K562 (cell line): Measurements from ENCODE around the gene CEP68. TPM values are rescaled to one million over a fixed set of nuclear protein-coding genes. Genes with fewer than 3 reads are reported as not detected.

ENCODE experiments used
- BRD9 ChIP-seq: fragments of 450-650 bp; IDR thresholded peaks from 2 replicates; pipeline ENCODE4 v1.6.1; 2018; ENCODE audit warnings: low read depth; ENCODE audit not compliant: partially characterized antibody
- CHD4 ChIP-seq: fragments of 200-600 bp; sonication (generic); IDR thresholded peaks from 3 replicates; pipeline ENCODE4 v1.6.1; 2012; ENCODE audit warnings: low read depth, mild to moderate bottlenecking, mixed read lengths, low read length, inconsistent platforms; ENCODE audit not compliant: insufficient read depth, insufficient replicate concordance, poor library complexity, severe bottlenecking
- COPS2 ChIP-seq: fragments of 450-650 bp; conservative IDR thresholded peaks from 2 replicates; pipeline ENCODE4 v1.6.1; 2016; ENCODE audit warnings: mild to moderate bottlenecking, moderate library complexity
- CREB3L1 ChIP-seq: fragments of 450-650 bp; IDR thresholded peaks from 2 replicates; pipeline ENCODE4 v1.6.1; 2014; ENCODE audit warnings: low read depth, mild to moderate bottlenecking, moderate library complexity, borderline replicate concordance
- CSDE1 ChIP-seq, 2 experiments: fragments of 450-650 bp; IDR thresholded peaks; 2 replicates each; pipeline ENCODE4 v1.6.1; 2016; ENCODE audit warnings: mild to moderate bottlenecking in 1 of 2
- DIDO1 ChIP-seq: fragments of 450-650 bp; IDR thresholded peaks from 2 replicates; pipeline ENCODE4 v1.6.1; 2016; ENCODE audit warnings: low read depth, missing biosample characterization, missing genetic modification characterization
- E2F6 ChIP-seq, 2 experiments: IDR thresholded peaks; 2 replicates each; pipeline ENCODE4 v1.6.1; 2011; ENCODE audit warnings: borderline replicate concordance in 1 of 2, control low read depth in 1 of 2, low read depth in 1 of 2, low read length in 1 of 2, mild to moderate bottlenecking in 1 of 2, mixed read lengths in 1 of 2, moderate library complexity in 1 of 2; ENCODE audit not compliant: insufficient read depth in 1 of 2, insufficient read length in 1 of 2, poor library complexity in 1 of 2, severe bottlenecking in 1 of 2; ENCODE audit errors: extremely low read depth in 1 of 2
- GTF2E2 ChIP-seq: fragments of 200-800 bp; sonication (Bioruptor generic); IDR thresholded peaks from 2 replicates; pipeline ENCODE4 v1.6.1; 2016; ENCODE audit warnings: missing genetic modification characterization, missing compliant biosample characterization
- HDAC1 ChIP-seq, 2 experiments: fragments of 450-650 bp; IDR thresholded peaks; 2 replicates each; pipeline ENCODE4 v1.6.1; 2016 to 2017; ENCODE audit warnings: inconsistent platforms in 1 of 2, mild to moderate bottlenecking in 1 of 2, moderate library complexity in 1 of 2
- HDAC3 ChIP-seq: fragments of 450-650 bp; IDR thresholded peaks from 2 replicates; pipeline ENCODE4 v1.6.1; 2018; ENCODE audit warnings: borderline replicate concordance, mild to moderate bottlenecking, moderate library complexity; ENCODE audit not compliant: partially characterized antibody
- HIVEP1 ChIP-seq: fragments of 250-450 bp; sonication (Bioruptor Pico); IDR thresholded peaks from 2 replicates; pipeline ENCODE4 v1.4.0; 2020; ENCODE audit warnings: mild to moderate bottlenecking
- HMG20A ChIP-seq: fragments of 450-650 bp; formaldehyde crosslinking; conservative IDR thresholded peaks from 2 replicates; pipeline ENCODE4 v1.4.0; 2020; ENCODE audit warnings: mild to moderate bottlenecking, mixed read lengths
- KLF13 ChIP-seq: fragments of 450-650 bp; IDR thresholded peaks from 2 replicates; pipeline ENCODE4 v1.6.1; 2016; ENCODE audit warnings: missing genetic modification characterization, low read depth, mild to moderate bottlenecking, missing compliant biosample characterization, moderate library complexity, borderline replicate concordance
- MAZ ChIP-seq, 2 experiments: fragments of 450-650 bp in 1 of 2; sonication (generic) in 1 of 2; formaldehyde crosslinking; IDR thresholded peaks in 1 of 2; conservative IDR thresholded peaks in 1 of 2; 2 replicates each; pipeline versions ENCODE4 v1.4.0 to v1.5.0; 2020; ENCODE audit warnings: mild to moderate bottlenecking in 1 of 2, missing genetic modification reagents in 1 of 2
- MTA2 ChIP-seq: fragments of 450-650 bp; IDR thresholded peaks from 2 replicates; pipeline ENCODE4 v1.6.1; 2016; ENCODE audit warnings: low read depth
- NCOA2 ChIP-seq, 2 experiments: fragments of 450-650 bp; IDR thresholded peaks; 2 replicates each; pipeline ENCODE4 v1.6.1; 2018; ENCODE audit warnings: mild to moderate bottlenecking in 2 of 2, moderate library complexity in 1 of 2; ENCODE audit not compliant: partially characterized antibody in 2 of 2
- NUFIP1 ChIP-seq: fragments of 450-650 bp; IDR thresholded peaks from 2 replicates; pipeline ENCODE4 v1.6.1; 2018; ENCODE audit not compliant: partially characterized antibody
- PTTG1 ChIP-seq: fragments of 450-650 bp; IDR thresholded peaks from 2 replicates; pipeline ENCODE4 v1.6.1; 2016; ENCODE audit warnings: low read depth, mild to moderate bottlenecking, missing genetic modification characterization, missing compliant biosample characterization
- RFX1 ChIP-seq: fragments of 450-650 bp; IDR thresholded peaks from 2 replicates; pipeline ENCODE4 v1.6.1; 2016; ENCODE audit warnings: mild to moderate bottlenecking, moderate library complexity
- RNF2 ChIP-seq: sonication (generic); IDR thresholded peaks from 2 replicates; pipeline ENCODE4 v1.6.1; 2016
- SMARCE1 ChIP-seq: fragments of 450-650 bp; IDR thresholded peaks from 2 replicates; pipeline ENCODE4 v1.7.1; 2016; ENCODE audit warnings: mild to moderate bottlenecking
- WHSC1 ChIP-seq: IDR thresholded peaks from one replicate; pipeline ENCODE4 v1.6.1; 2012; ENCODE audit warnings: low read length, control low read depth, inconsistent platforms
- ZNF140 ChIP-seq: fragments of 250-450 bp; sonication (Bioruptor Pico); IDR thresholded peaks from 2 replicates; pipeline ENCODE4 v1.8.0; 2021; ENCODE audit warnings: moderate library complexity, mild to moderate bottlenecking, inconsistent platforms
- ZNF165 ChIP-seq: fragments of 250-450 bp; sonication (Bioruptor Pico); IDR thresholded peaks from 2 replicates; pipeline ENCODE4 v1.4.0; 2020; ENCODE audit warnings: borderline replicate concordance
- ZNF282 ChIP-seq: sonication (generic); formaldehyde crosslinking; IDR thresholded peaks from 2 replicates; pipeline ENCODE4 v1.8.1; 2023; ENCODE audit warnings: missing genetic modification reagents
- ZNF316 ChIP-seq: fragments of 450-650 bp; IDR thresholded peaks from 2 replicates; pipeline ENCODE4 v1.6.1; 2016
- ZNF384 ChIP-seq: IDR thresholded peaks from 2 replicates; pipeline ENCODE4 v1.6.1; 2012; ENCODE audit warnings: low read depth, low read length, improper control_type of control experiment
- ZNF586 ChIP-seq: fragments of 450-650 bp; formaldehyde crosslinking; conservative IDR thresholded peaks from 2 replicates; pipeline ENCODE4 v1.4.0; 2020; ENCODE audit warnings: mild to moderate bottlenecking, moderate library complexity
- polyA plus RNA-seq, 8 experiments: library from polyadenylated mRNA; depleted of rRNA in 4 of 8; stranded (reverse) in 5 of 8; unstranded in 3 of 8; fragments of >200 nt; fragmentation: Nextera tagmentation in 2 of 8; fragmentation: Illumina TruSeq in 1 of 8; extraction: Ambion mirVana in 2 of 8; extraction: Trizol in 1 of 8; gene quantifications; 2 replicates each; pipeline versions ENCODE4 v1.2.1 to v1.2.3, GENCODE V29; 2011 to 2014; ENCODE audit warnings: inconsistent platforms in 1 of 8, missing spikeins in 1 of 8
- total RNA-seq, 7 experiments: library from RNA; depleted of rRNA in 6 of 7; stranded (reverse); fragments of >200 nt in 6 of 7; fragmentation: Illumina TruSeq in 2 of 7; extraction: Trizol in 2 of 7; gene quantifications; 2 replicates each; pipeline versions ENCODE4 v1.2.1 to v1.2.3, GENCODE V29; 2011 to 2021; ENCODE audit warnings: low replicate concordance in 1 of 7

CEP68 gene
- total and polyA plus RNA-seq, 9 of the 15 experiments (the other 6 are each of a cell fraction or from before 2014, with no cell fraction given) = 1.4 to 8.5 (median 5.2) TPM

GRCh38 chr2:65056215-65057053 lies at the start of gene CEP68 (continued):
- no peak for TF ChIP-seq RFX1
- peak; percentile 72 for TF ChIP-seq CREB3L1
- TF ChIP-seq DIDO1 (tag) = no peak
- TF ChIP-seq MAZ (CRISPR knock-in tag; conservative IDR thresholded peaks at IDR 0.05 in 1 of 2, IDR thresholded peaks at IDR 0.05 in 1 of 2) = peak in 1 of 2 experiments; percentile 93; a peak in 2 of 4 replicates
- no peak for TF ChIP-seq HDAC3
- TF ChIP-seq ZNF384 = peak; percentile 90
- TF ChIP-seq ZNF165 = no peak
- TF ChIP-seq SMARCE1 = peak; percentile 66; the same call in 1 of the 2 replicates
- no peak; the same call in 1 of the 2 replicates for TF ChIP-seq ZNF586 (CRISPR knock-in tag)
- TF ChIP-seq ZNF140 (CRISPR knock-in tag) = no peak
- TF ChIP-seq CSDE1 (IDR thresholded peaks at IDR 0.05) = no peak
- TF ChIP-seq HMG20A = no peak
- no peak for TF ChIP-seq NCOA2 (IDR thresholded peaks at IDR 0.05; ENCODE audit: partially characterized antibody in 2 of 2)
- peak; percentile 79 for TF ChIP-seq MTA2
- no peak for TF ChIP-seq NUFIP1
- TF ChIP-seq HIVEP1 = no peak
- TF ChIP-seq WHSC1 = no peak
- TF ChIP-seq GTF2E2 = no peak
- 0 out of 2 replicates have a peak, but pooled peaks have one; percentile 52 for TF ChIP-seq ZNF282 (CRISPR knock-in tag)
- TF ChIP-seq CHD4 = no peak
- TF ChIP-seq COPS2 = no peak
- TF ChIP-seq E2F6 (IDR thresholded peaks at IDR 0.05; ENCODE audit: borderline replicate concordance in 1 of 2, extremely low read depth in 1 of 2, insufficient read depth in 1 of 2, insufficient read length in 1 of 2, low read depth in 1 of 2, low read length in 1 of 2, poor library complexity in 1 of 2, severe bottlenecking in 1 of 2) = peak in 1 of 2 experiments; percentile 76
- TF ChIP-seq PTTG1 (tag) = no peak
- TF ChIP-seq ZNF316 = no peak
- TF ChIP-seq KLF13 (tag) = peak; percentile 74; the same call in 1 of the 2 replicates
- TF ChIP-seq BRD9 = no peak
- TF ChIP-seq HDAC1 (IDR thresholded peaks at IDR 0.05) = peak in 1 of 2 experiments; percentile 49; a peak in 2 of 4 replicates
- no peak for TF ChIP-seq RNF2
